Measurements from ENCODE around the gene MRC2. TPM values are rescaled to one million over a fixed set of nuclear protein-coding genes. Genes with fewer than 3 reads are reported as not detected.

MRC2 gene
- total RNA-seq, 1 experiment from 2014 or later, result 2.3 TPM

DNA sequence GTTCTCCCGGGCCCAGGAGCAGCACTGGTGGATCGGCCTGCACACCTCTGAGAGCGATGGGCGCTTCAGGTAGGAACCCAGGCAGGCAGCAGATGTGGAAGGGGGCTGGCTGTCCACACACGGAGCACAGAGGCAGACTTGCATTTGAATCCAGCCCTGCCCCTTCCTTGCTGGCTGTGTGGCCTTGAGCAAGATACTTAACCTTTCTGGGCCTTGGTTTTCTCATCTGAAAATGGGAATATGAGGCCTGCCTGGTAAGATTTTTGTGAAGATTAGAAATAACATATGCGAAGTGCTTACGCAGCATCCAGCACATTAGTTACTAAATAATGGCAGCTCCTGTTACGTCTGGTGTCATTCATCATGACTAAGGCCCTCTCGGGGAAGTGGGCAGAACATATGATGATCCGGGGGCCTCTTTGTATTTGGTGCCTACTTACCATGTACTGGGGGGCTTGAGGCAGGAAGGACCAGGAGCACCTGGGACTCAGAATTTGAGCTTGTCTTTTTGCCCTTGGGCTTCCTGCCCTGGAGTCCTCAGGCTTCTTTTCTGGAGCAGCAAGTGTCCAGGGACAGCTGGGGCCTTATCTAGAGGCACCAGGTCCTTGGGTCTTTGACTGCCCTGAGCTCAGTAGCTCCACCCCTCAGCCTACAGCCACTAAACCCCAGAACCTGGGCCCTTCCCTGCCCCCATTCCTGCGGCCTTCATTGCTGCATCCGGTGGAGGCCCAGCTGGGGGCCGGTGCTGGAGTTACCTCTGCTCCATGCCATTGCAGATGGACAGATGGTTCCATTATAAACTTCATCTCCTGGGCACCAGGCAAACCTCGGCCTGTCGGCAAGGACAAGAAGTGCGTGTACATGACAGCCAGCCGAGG lies 53.8 kb downstream of the MRC2 start:
- no peaks in the 10 kb centered on the region for H3K4me1 Mint-ChIP-seq (ENCODE audit: low read depth, unreplicated experiment)
- intact Hi-C loops (cut with micrococcal nuclease; ENCODE audit: unreplicated experiment), result no loop called here
- H3K9me3 Mint-ChIP-seq (ENCODE audit: low read depth, unreplicated experiment), result no peaks in the 10 kb centered on the region
- H3K27ac Mint-ChIP-seq (ENCODE audit: unreplicated experiment), result no peak overlapping the region
- H3K4me3 Mint-ChIP-seq (ENCODE audit: low read depth, unreplicated experiment), result no peak overlapping the region
- H3K27me3 Mint-ChIP-seq (ENCODE audit: unreplicated experiment), result no peaks in the 10 kb centered on the region
- no peaks in the 10 kb centered on the region for H3K36me3 Mint-ChIP-seq (ENCODE audit: insufficient read depth, unreplicated experiment)
- no TSS peak for BruUV-seq (replicated peaks)
- CTCF ChIA-PET, result no interaction called here
- DNase-seq, result no peak
- TF ChIP-seq, protein P1, sequence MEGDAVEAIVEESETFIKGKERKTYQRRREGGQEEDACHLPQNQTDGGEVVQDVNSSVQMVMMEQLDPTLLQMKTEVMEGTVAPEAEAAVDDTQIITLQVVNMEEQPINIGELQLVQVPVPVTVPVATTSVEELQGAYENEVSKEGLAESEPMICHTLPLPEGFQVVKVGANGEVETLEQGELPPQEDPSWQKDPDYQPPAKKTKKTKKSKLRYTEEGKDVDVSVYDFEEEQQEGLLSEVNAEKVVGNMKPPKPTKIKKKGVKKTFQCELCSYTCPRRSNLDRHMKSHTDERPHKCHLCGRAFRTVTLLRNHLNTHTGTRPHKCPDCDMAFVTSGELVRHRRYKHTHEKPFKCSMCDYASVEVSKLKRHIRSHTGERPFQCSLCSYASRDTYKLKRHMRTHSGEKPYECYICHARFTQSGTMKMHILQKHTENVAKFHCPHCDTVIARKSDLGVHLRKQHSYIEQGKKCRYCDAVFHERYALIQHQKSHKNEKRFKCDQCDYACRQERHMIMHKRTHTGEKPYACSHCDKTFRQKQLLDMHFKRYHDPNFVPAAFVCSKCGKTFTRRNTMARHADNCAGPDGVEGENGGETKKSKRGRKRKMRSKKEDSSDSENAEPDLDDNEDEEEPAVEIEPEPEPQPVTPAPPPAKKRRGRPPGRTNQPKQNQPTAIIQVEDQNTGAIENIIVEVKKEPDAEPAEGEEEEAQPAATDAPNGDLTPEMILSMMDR (IDR thresholded peaks at IDR 0.05; ENCODE audit: unreplicated experiment), result no peak

GRCh38 chr17:62681939-62682381 lies 54.5 kb downstream of the MRC2 start:
- no peak for DNase-seq
- Mint-ChIP-seq H3K9me3 (ENCODE audit: low read depth, unreplicated experiment) (no peaks in the 10 kb centered on the region), H3K4me3 (ENCODE audit: low read depth, unreplicated experiment) (no peak overlapping the region), H3K27me3 (ENCODE audit: unreplicated experiment) (no peaks in the 10 kb centered on the region), H3K4me1 (ENCODE audit: low read depth, unreplicated experiment) (no peaks in the 10 kb centered on the region), H3K36me3 (ENCODE audit: insufficient read depth, unreplicated experiment) (no peaks in the 10 kb centered on the region), H3K27ac (ENCODE audit: unreplicated experiment) (no peak overlapping the region)
- intact Hi-C loops (cut with micrococcal nuclease; ENCODE audit: unreplicated experiment), result no loop called here
- CTCF ChIA-PET, result no interaction called here
- TF ChIP-seq, protein P1 (IDR thresholded peaks at IDR 0.05; ENCODE audit: unreplicated experiment), result no peak
- no TSS peak for BruUV-seq (replicated peaks)

DNA sequence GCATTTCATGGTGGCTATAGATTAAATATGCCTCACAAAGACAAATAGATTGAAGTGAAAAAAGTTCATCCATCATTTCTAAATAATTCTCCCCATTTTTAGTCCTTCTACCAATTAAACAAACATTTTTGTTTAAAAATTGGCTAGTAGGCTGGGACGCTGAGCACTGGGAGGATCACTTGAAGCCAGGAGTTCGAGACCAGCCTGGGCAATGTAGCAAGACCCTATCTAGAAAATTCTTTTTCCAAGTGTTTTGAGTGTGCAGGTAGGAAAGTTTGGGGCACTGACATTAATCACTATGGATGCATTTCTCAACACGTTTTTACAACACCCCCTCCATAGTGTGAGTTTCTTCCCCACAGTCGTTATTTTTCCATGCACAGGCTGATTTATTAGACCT lies 56.7 kb downstream of the MRC2 start:
- TF ChIP-seq, protein P1 (IDR thresholded peaks at IDR 0.05; ENCODE audit: unreplicated experiment), result no peak
- Mint-ChIP-seq H3K27me3 (ENCODE audit: unreplicated experiment) (no peaks in the 10 kb centered on the region), H3K9me3 (ENCODE audit: low read depth, unreplicated experiment) (no peaks in the 10 kb centered on the region), H3K4me1 (ENCODE audit: low read depth, unreplicated experiment) (no peaks in the 10 kb centered on the region), H3K4me3 (ENCODE audit: low read depth, unreplicated experiment) (no peak overlapping the region), H3K36me3 (ENCODE audit: insufficient read depth, unreplicated experiment) (no peaks in the 10 kb centered on the region), H3K27ac (ENCODE audit: unreplicated experiment) (no peak overlapping the region)
- CTCF ChIA-PET, result no interaction called here
- DNase-seq, result no peak
- BruUV-seq (replicated peaks), result no TSS peak
- intact Hi-C loops (cut with micrococcal nuclease; ENCODE audit: unreplicated experiment), result no loop called here

DNA sequence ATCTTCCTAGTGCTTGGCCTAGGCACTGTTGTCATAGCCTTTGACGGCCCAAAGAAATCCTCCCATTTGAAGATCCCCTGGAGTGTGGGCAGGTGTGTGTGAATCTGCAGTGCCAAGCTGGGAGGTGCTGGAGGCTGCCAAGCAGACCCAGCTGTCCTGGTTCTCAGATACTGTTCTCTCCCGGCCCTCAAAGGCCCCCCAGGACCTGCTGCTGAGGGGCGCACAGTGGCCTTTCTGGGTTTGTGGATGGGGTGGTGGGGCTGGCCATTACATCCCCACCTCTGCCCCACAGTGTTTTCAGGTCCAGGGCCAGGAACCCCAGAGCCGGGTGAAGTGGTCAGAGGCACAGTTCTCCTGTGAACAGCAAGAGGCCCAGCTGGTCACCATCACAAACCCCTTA lies 60.5 kb downstream of the MRC2 start:
- Mint-ChIP-seq H3K27me3 (ENCODE audit: unreplicated experiment) (no peaks in the 10 kb centered on the region), H3K4me1 (ENCODE audit: low read depth, unreplicated experiment) (no peaks in the 10 kb centered on the region), H3K9me3 (ENCODE audit: low read depth, unreplicated experiment) (no peaks in the 10 kb centered on the region), H3K36me3 (ENCODE audit: insufficient read depth, unreplicated experiment) (no peaks in the 10 kb centered on the region), H3K27ac (ENCODE audit: unreplicated experiment) (no peak overlapping the region), H3K4me3 (ENCODE audit: low read depth, unreplicated experiment) (no peak overlapping the region)
- no TSS peak for BruUV-seq (replicated peaks)
- CTCF ChIA-PET, result no interaction called here
- TF ChIP-seq, protein P1 (IDR thresholded peaks at IDR 0.05; ENCODE audit: unreplicated experiment), result no peak
- intact Hi-C loops (cut with micrococcal nuclease; ENCODE audit: unreplicated experiment), result no loop called here
- no peak for DNase-seq

Data from Calu3 (cell line).